Middle frontal gyrus (tissue), 1 donor: Measurements from ENCODE around the gene DENND2A.
"Not testable (repeated sequence)": the region's sequence is repeated elsewhere in the genome, so short reads cannot be mapped to it uniquely, and the experiment has no call there.

ENCODE experiments used
- DNase-seq: peaks from one replicate; pipeline ENCODE4 v3.0.0-alpha.2; 2015; ENCODE audit warnings: low spot score; ENCODE audit errors: extremely low spot score

The DENND2A gene

DNA sequence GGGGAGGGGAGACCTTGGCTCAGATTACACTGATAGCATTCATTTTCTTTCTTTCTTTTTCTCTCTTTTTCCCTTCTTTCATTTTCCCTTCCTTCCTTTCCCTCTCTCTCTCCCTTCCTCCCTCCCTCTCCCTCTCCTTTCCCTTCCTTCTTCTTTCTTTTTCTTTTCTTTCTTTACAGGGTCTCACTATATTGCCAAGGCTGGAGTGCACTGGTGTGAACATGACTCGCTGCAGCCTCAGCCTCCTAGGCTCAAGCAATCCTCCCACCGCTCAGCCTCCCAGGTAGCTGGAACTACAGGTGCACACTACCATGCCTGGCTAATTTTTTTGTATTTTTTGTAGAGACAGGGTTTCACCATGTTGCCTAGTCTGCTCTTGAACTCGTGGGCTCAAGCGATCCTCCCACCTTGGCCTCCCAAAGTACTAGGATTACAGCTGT, 88.4 kb downstream of the DENND2A start:
- no peak for DNase-seq

DNA sequence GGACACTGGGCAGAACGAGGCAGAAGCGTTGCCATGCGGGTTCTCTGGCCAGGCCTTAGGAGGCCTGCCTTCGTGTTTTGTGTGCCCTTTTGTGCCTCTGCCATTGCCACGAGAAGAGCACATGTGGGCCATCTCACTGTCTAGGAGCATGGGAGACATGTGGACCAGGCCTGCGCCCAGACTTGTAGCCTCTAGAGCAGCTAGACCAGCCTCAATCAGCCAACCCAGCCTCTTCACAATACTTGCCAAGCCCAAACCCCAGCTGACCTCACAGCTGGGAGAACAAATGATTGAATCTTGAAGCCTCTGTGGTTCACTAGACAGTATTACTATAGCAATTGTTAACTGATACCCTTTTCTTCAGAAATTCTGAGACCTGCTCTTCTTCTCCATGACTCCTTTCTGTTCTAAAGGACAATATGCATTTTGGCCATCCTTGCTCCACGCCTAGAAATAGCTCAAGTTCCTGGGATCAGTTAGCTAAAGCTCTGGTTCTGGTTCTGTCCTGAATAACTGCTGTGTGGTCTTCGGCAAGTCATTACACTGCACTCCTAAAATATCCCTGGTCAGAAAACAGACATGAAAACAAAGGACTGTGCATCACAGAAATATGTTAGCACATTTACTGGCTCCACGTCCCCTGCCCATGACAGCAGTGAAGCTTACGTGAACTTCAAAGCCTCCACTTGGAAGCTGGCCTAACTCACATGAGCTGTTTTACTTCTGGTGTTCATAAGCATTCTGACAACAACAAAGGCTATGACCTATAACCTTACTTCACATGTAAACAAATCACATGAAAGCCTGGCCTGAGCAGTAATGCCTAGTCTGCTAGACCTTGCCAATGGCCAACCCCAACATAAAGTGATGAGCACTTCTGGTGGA, 89.0 kb downstream of the DENND2A start:
- DNase-seq = no peak

DNA sequence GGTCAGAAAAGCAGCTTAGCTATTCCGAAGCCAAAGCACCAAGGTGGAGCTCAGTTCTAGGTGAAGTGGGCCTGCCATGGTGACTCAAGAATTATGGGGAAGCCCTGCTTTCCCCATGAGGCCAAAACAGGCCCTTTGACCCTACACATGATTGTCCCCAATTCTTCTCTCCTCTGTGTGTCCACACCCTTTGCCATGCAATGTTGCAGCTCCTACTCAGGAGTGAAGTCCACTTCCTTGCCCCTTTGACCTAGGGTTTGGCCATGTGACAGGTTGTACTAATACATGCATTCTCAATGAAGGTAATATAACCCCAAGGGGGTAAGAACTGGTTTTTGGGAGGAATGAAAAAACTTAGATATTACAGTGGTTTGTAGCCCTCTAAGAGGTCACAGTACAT, 93.7 kb downstream of the DENND2A start:
- DNase-seq = no peak

DNA sequence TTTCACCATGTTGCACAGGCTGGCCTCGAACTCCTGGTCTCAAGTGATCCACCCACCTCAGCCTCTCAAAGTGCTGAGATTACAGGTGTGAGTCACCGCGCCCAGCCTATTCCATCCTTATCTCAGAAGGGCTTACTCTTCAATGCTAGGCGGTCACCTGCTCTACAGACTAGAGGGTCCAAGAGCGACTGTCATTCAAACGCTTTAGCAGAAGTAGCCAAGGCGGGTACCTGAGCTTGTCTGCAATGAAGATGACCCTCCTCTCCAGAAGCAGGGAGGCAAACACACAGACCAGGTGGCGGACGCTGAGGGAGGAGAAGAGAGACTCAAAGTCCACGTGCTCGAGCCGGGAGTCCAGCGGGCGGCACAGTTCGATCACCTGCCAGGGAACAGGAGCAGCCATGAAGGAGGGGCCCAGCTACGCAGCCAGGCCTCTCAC, 96.2 kb downstream of the DENND2A start:
- no peak for DNase-seq

- no peak for DNase-seq
Measured at GRCh38 chr7:140542228-140542603, 98.4 kb downstream of the DENND2A start.

- DNase-seq = no peak
Measured at GRCh38 chr7:140541513-140542227, 98.9 kb downstream of the DENND2A start.

- no peak for DNase-seq
Measured at GRCh38 chr7:140541176-140541512, 99.5 kb downstream of the DENND2A start.

DNA sequence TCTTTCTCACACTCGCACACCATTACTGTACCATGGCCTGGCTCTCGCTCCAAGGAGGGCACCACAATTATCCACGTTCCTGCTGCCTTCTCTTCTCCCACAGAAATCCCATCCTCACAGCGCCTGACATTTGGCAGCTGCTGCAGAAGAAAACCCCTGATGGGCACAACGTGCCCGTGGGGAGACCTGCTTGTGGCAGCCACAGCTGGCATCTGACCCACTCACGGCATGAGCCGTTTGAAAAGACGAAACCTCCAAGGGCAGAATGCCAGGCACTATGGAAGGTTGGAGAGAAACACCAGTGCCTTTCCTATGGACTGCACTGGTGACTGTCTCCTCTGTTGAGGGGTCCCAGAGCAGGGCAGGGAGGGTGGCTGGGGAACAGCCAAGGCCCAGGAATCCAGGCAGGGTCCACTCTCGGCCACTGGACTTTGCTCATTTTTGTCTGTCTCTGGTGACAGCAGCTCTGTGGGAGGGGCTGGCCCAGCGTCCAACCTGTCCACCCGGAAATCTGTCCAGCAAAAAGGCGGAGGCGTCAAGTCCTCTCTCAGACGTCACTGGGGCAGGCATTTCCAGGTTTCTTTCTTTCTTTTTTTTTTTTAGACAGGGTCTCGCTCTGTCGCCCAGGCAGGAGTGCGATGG, 100.4 kb downstream of the DENND2A start:
- no peak for DNase-seq

GRCh38 chr7:140539461-140539860, 101.2 kb downstream of the DENND2A start:
- no peak for DNase-seq

- DNase-seq = no peak
Measured at GRCh38 chr7:140537750-140538482, 102.7 kb downstream of the DENND2A start.

GRCh38 chr7:140534743-140535142, 105.9 kb downstream of the DENND2A start:
- no peak for DNase-seq

- DNase-seq = no peak
Measured at GRCh38 chr7:140533394-140533872, 107.2 kb downstream of the DENND2A start.

- not testable (repeated sequence) for DNase-seq
Measured at GRCh38 chr7:140529428-140529827, 111.2 kb downstream of the DENND2A start.

- DNase-seq = no peak
Measured at GRCh38 chr7:140526787-140527664, 113.6 kb downstream of the DENND2A start.

GRCh38 chr7:140526214-140526613, 114.4 kb downstream of the DENND2A start:
- DNase-seq = no peak

DNA sequence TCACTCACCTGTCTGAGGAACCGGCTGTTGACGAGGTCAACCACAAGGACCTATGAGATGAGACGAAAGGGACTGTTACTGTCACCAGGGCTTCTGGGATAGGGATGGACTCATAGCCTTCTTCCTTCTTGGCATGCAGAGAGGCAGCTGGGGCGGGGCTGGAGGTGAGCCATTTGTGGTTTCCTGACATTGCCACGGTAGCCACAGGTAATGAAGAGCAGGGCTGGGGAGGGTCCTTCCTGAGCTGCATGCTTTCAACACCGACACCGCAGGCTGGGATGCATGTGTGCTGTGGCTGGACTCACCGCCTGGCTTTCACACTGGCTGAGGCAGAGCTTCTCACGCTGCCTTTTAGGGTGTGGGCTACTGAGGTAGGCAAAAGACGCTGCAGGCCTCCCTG, 114.9 kb downstream of the DENND2A start:
- no peak for DNase-seq

DNA sequence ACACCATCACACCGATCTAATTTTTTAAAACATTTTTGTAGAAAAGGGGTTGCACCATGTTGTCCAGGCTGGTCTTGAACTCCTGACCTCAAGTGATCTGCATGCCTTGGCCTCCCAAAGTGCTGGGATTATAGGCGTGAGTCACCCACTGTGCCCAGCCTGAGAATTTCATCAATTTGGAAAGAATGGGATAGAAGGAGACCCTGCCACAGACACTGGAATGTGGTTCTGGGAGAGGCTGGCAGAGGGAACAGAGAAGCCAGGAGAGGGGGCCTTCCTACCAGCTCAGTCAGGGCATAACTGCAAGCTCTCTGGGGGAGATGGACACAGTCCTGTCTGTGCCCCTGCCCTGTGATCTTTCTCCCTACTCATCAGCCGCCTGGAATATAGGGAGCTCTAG, 119.2 kb downstream of the DENND2A start:
- DNase-seq = no peak

- no peak for DNase-seq
Measured at GRCh38 chr7:140519007-140519399, 121.6 kb downstream of the DENND2A start.

DNA sequence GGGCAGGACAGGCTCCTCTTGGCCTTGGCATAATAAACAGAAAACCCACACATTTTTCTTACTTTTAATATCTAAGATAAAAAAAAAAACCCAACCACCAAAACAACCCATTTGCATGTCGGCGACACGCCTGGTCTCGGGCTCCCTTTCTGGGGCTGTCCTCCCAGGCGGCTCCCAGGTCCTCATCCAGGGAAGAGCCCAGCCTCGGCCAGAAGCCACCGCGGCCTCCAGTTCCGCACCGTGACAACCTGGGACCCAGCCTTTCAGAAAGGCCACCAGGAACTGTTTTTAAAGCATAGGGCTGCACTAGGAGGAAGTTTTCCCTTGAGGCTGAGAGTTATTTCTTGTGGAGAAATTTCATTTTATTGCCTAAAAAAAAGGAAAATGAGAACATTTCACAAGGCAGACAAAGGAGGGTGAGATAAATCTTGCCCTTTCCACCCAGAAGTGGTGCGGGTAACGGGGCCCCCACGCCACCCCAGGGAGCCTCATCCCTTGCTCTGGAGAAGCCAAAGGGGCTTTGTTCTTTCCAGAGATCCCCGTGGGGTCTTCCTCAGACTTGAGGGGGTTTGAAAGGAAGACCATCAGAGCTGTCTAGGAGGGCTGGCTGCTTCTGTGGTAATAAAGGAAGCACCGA, 122.1 kb downstream of the DENND2A start:
- DNase-seq = no peak
